Stimulated activated CD8-positive, alpha-beta memory T cell treated with anti-CD3 and anti-CD28 coated beads, Interleukin-15, amount 100 ng/mL, for 24 hours (primary cell): ENCODE measurements around the gene KIAA1191.
"Not testable (repeated sequence)": the region's sequence is repeated elsewhere in the genome, so short reads cannot be mapped to it uniquely, and the experiment has no call there.

ENCODE experiments used
- DNase-seq: peaks from one replicate; pipeline ENCODE4 v3.0.0-alpha.2; 2020; ENCODE audit warnings: low read depth

The KIAA1191 gene

DNA sequence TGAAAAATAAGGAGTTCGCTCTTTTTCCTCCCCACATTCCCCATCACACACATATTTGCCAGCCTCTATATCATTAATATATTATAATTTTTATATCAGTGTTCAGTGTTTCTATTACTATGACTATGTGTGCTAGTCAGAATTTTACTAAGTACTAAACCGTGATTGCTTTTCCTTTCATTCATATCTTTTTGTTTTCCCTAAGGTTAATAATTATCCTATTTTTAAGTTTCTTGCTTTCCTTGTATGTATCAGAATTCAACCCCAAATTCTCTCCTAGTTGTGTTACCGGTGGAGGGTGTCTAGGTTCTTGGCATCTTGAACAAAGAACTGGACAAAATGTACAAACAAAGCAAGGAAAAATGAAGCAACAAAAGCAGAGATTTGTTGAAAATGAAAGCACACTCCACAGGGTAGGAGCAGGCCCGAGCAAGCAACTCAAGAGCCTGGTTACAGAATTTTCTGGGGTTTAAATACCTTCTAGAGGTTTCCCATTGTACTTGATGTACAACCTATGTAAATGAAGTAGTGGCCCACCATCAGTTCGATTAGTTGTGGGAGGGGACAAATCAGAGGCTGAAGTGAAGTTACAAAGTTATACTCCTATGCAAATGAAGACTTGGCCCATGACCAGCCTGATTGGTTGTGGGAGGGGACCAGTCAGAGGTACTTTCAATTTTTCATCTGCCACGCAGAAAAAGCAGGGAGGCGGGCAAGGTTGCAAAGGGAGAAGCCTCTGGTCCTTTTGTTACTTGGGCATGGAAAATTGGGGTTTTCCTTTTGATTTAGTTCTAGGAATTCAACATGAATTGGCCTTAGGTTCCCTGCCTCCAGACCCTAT, 43.8 kb downstream of the KIAA1191 start:
- no peak for DNase-seq

DNA sequence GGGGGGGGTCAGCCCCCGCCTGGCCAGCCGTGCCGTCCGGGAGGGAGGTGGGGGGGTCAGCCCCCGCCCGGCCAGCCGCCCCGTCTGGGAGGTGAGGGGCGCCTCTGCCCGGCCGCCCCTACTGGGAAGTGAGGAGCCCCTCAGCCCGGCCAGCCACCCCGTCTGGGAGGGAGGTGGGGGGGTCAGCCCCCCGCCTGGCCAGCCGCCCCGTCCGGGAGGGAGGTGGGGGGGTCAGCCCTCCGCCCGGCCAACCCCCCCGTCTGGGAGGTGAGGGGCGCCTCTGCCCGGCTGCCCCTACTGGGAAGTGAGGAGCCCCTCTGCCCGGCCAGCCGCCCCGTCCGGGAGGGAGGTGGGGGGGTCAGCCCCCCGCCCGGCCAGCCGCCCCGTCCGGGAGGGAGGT, 56.2 kb downstream of the KIAA1191 start:
- DNase-seq, result not testable (repeated sequence)
